ENCODE results near the gene FAT4.

FAT4 gene

DNA sequence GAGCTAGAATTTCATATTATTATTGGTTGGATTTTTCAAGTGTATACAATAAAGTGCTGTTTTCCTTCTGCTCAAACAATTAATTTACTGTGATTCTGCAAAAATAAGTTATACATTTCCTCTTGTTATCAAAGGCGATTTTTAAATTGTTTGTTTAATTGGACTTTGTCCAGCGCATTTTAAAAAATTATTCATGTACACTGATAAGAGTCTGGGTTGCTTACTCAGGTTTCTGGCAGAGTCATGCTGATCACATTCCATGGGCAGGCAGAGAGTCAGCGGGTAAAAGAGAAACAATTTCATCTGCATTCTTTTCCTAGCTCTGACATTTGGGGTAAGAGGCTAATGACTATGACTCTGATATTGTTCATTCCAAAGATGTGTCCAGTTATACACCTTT is 8.9 kb downstream of the FAT4 start:
- Histone ChIP-seq H3K36me3 (ENCODE audit: control insufficient read depth, insufficient read depth, low read length) (no peaks in the 10 kb centered on the region), H3K9ac (ENCODE audit: low read length) (no peak overlapping the region), H3K27ac (ENCODE audit: low read depth, low read length) (no peak overlapping the region), H3K27me3 (ENCODE audit: control insufficient read depth, insufficient read depth, low read length) (no peaks in the 10 kb centered on the region), H3K4me3 (ENCODE audit: low read length) (no peak overlapping the region), H3K4me1 (ENCODE audit: control insufficient read depth, insufficient read depth, low read length) (peaks cover 19% of the 10 kb centered on the region)

DNA sequence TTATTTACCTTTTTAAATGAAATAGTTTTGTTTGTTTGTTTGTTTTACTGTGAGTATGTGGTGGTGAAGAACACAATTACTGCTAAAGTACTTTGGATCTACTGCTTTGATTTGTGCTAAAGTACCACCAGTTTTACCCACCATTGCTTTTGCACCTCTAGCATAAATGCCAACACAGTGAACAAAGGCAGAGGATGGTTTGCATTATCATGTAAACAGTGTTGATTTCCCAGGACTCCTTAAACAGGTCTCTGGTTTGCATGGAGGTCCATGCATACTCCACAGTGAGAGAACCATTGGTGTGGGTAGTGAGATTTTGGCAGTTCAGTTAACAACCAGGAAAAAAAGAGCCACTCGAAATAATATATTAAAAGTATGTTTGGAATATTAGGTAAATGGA is 11.0 kb downstream of the FAT4 start:
- no peak overlapping the region for H3K9ac ChIP-seq (ENCODE audit: low read length)
- H3K36me3 ChIP-seq (ENCODE audit: control insufficient read depth, insufficient read depth, low read length): no peaks in the 10 kb centered on the region
- no peaks in the 10 kb centered on the region for H3K27me3 ChIP-seq (ENCODE audit: control insufficient read depth, insufficient read depth, low read length)
- no peak overlapping the region for H3K27ac ChIP-seq (ENCODE audit: low read depth, low read length)
- H3K4me3 ChIP-seq (ENCODE audit: low read length): no peak overlapping the region
- H3K4me1 ChIP-seq (ENCODE audit: control insufficient read depth, insufficient read depth, low read length): peaks cover 14% of the 10 kb centered on the region

DNA sequence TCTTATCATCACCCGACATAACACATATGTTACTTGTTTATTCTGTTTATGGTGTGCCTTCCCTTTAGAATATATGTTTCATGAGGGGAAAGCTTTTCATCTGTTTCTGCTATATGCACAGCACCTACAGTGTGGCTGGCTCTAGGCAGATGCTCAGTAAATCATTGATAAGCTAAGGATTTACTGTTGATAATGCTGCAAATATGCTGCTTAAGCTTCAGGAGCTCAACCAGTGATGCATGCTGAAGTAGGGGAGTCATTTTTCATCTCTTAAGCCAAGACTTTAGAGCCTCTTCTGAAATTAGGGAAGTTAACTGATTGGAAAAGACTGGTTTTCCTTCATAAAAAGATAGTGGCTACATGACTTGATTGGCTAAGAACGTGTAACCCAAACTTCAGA is 16.4 kb downstream of the FAT4 start:
- H3K27me3 ChIP-seq (ENCODE audit: control insufficient read depth, insufficient read depth, low read length): no peaks in the 10 kb centered on the region
- no peak overlapping the region for H3K4me3 ChIP-seq (ENCODE audit: low read length)
- H3K4me1 ChIP-seq (ENCODE audit: control insufficient read depth, insufficient read depth, low read length): peaks cover 7% of the 10 kb centered on the region
- H3K36me3 ChIP-seq (ENCODE audit: control insufficient read depth, insufficient read depth, low read length): no peaks in the 10 kb centered on the region
- H3K9ac ChIP-seq (ENCODE audit: low read length): no peak overlapping the region
- H3K27ac ChIP-seq (ENCODE audit: low read depth, low read length): no peak overlapping the region

DNA sequence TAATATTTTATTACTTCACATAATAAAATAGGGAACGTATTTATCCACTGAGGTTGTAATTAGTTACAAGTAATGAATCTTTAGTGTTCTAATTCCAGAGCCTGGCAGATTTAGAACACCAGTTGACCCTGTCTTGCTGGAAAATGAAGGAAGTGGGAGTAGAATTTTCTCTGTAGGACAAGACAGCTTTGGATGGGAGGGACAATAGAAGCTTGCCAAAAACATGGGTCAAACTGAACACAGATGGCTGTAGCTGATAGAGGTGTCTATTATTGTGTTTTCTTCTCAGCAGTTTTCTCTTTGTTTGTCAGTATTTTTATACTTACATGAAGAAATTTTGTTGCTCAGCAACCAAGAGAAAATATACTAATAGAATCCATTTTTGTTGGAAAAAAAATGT is 20.2 kb downstream of the FAT4 start:
- Histone ChIP-seq H3K27ac (ENCODE audit: low read depth, low read length) (no peak overlapping the region), H3K4me3 (ENCODE audit: low read length) (no peak overlapping the region), H3K27me3 (ENCODE audit: control insufficient read depth, insufficient read depth, low read length) (no peaks in the 10 kb centered on the region), H3K4me1 (ENCODE audit: control insufficient read depth, insufficient read depth, low read length) (peaks cover 7% of the 10 kb centered on the region), H3K9ac (ENCODE audit: low read length) (no peak overlapping the region), H3K36me3 (ENCODE audit: control insufficient read depth, insufficient read depth, low read length) (no peaks in the 10 kb centered on the region)

DNA sequence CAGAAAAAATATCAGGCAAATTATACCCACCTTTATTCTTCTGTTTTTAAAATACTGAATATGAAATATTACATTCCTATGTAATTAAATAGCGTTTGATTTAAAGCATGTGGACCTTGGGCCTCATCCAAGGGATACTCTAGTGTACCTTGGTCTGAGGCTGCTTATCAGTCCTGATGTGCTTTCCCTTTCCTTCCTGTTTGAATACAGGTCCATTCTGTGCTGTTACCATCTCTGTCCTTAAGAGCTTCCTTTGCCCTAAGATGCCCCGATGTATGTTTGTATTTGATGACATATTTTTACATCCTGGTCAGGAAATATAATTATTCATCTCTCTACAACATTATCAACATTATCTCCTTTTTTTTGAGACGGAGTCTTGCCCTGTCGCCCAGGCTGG is 24.1 kb downstream of the FAT4 start:
- Histone ChIP-seq H3K27me3 (ENCODE audit: control insufficient read depth, insufficient read depth, low read length) (no peaks in the 10 kb centered on the region), H3K4me1 (ENCODE audit: control insufficient read depth, insufficient read depth, low read length) (peaks cover 2% of the 10 kb centered on the region), H3K4me3 (ENCODE audit: low read length) (no peak overlapping the region), H3K36me3 (ENCODE audit: control insufficient read depth, insufficient read depth, low read length) (no peaks in the 10 kb centered on the region), H3K9ac (ENCODE audit: low read length) (no peak overlapping the region), H3K27ac (ENCODE audit: low read depth, low read length) (no peak overlapping the region)

DNA sequence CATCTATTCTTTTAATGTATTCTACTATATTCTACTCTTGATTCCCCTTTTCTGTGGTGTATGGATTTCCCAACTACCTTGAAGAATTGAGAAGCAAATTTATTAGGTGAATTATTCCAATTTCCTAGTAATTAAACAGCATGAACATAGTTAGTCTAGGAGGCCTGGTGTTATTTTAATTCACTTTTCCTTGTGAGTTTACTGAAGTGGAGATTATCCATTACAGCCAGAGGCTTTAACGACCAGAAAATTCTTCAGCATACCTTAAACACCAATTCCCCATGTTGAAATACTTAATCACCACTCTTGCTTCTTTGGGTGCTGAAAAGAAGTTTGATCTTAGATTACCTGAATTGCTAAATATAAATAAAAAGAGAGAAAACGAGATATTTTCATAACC is 29.4 kb downstream of the FAT4 start:
- no peak overlapping the region for H3K9ac ChIP-seq (ENCODE audit: low read length)
- H3K36me3 ChIP-seq (ENCODE audit: control insufficient read depth, insufficient read depth, low read length): no peaks in the 10 kb centered on the region

DNA sequence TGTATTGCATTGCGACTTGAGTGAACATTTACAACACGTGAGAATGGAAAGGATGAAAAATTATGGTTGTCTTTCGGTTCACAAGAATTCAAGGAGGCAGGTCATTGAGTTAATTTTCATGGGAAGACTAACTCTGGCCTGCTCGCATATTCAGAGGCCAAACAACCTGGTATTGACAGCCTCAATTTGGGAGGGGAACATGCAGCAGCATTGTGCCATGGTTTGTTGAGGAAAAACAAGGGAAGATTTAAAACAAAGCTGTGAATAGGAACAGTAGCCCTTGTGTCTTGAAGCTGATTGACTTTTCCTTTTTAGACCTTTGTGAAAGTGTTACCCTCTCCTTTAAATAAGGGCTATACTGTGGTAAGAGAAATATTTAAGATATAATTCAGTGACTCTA is 31.9 kb downstream of the FAT4 start:
- Histone ChIP-seq H3K9ac (ENCODE audit: low read length) (no peak overlapping the region), H3K36me3 (ENCODE audit: control insufficient read depth, insufficient read depth, low read length) (no peaks in the 10 kb centered on the region), H3K27me3 (ENCODE audit: control insufficient read depth, insufficient read depth, low read length) (no peaks in the 10 kb centered on the region), H3K27ac (ENCODE audit: low read depth, low read length) (no peak overlapping the region), H3K4me3 (ENCODE audit: low read length) (no peak overlapping the region), H3K4me1 (ENCODE audit: control insufficient read depth, insufficient read depth, low read length) (no peaks in the 10 kb centered on the region)

More for the DNA sequence above, 29.4 kb downstream of the FAT4 start:
- H3K4me1 ChIP-seq (ENCODE audit: control insufficient read depth, insufficient read depth, low read length): no peaks in the 10 kb centered on the region
- H3K4me3 ChIP-seq (ENCODE audit: low read length): no peak overlapping the region
- H3K27ac ChIP-seq (ENCODE audit: low read depth, low read length): no peak overlapping the region
- no peaks in the 10 kb centered on the region for H3K27me3 ChIP-seq (ENCODE audit: control insufficient read depth, insufficient read depth, low read length)

DNA sequence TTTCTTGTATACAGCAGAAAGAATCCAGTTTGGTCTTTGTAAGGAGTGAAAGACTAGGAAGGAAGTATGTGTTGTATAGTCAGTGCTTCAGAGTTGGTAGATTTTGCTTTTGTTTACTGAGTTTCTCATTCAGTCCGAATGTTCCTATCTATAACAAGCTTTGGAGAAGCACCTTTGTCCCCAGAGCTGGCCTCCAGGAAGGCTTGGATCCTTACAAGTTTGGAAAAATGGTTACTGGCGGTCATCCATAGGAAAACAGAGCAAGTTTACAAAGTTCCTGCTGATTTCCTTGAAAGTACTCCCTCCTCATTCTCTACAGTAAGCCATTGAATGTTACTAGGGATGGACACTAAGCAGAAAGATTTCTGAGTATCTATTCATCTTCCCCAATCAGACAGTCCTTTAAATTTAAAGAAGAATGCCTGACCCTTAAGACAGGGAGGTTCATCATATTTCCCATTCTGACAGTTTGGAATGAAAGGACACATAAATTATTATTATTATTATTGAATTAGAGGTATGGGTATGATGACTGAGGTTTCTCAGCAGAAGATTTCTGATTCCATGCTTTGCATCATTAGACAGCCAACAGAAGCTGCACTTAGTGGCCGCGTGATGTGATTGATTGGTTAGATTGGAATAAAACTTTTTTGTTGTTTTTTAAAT is 35.8 kb downstream of the FAT4 start:
- H3K36me3 ChIP-seq (ENCODE audit: control insufficient read depth, insufficient read depth, low read length): no peaks in the 10 kb centered on the region
- no peak overlapping the region for H3K27ac ChIP-seq (ENCODE audit: low read depth, low read length)
- no peak overlapping the region for H3K4me3 ChIP-seq (ENCODE audit: low read length)
- H3K4me1 ChIP-seq (ENCODE audit: control insufficient read depth, insufficient read depth, low read length): no peaks in the 10 kb centered on the region
- H3K27me3 ChIP-seq (ENCODE audit: control insufficient read depth, insufficient read depth, low read length): no peaks in the 10 kb centered on the region
- H3K9ac ChIP-seq (ENCODE audit: low read length): no peak overlapping the region

DNA sequence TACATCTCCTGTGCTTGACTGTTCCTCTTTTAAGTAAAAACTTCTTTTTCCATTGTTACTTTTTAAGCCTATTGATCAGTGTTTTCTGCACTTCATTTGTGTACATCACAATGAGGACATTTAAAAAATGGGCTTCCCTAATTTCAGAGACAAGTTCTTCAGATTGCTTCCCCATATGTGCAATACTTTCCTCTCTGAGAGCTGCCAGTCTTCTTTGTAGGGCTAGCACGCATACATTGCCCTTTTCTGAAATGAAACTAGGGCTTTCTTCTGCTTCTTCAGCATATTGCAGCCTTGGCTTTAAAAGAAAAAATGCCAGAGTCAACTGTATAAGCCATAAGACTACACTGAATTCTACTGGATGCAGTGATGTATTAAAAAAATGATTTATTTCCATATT is 37.8 kb downstream of the FAT4 start:
- Histone ChIP-seq H3K36me3 (ENCODE audit: control insufficient read depth, insufficient read depth, low read length) (no peaks in the 10 kb centered on the region), H3K27me3 (ENCODE audit: control insufficient read depth, insufficient read depth, low read length) (no peaks in the 10 kb centered on the region), H3K4me1 (ENCODE audit: control insufficient read depth, insufficient read depth, low read length) (no peaks in the 10 kb centered on the region), H3K9ac (ENCODE audit: low read length) (no peak overlapping the region), H3K4me3 (ENCODE audit: low read length) (no peak overlapping the region), H3K27ac (ENCODE audit: low read depth, low read length) (no peak overlapping the region)

DNA sequence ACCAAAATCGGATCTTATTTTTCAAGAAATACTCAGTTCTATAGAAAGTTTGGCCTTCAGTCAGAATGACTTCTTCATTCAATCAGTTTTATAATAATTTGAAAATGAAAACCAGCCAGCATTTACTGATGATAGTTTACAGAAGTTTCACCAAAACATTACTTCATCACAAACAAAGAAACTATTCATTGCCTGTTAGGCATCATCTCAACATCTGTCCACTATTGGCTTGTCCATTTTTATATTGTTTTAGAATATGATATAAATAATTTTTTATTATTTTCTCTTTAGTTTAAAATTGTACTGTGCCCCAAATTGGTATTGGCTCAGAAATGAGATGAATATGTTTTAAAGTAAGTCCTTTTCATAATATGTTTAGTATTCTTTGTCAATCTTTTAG is 38.4 kb downstream of the FAT4 start:
- H3K4me3 ChIP-seq (ENCODE audit: low read length): no peak overlapping the region
- H3K9ac ChIP-seq (ENCODE audit: low read length): no peak overlapping the region
- no peaks in the 10 kb centered on the region for H3K36me3 ChIP-seq (ENCODE audit: control insufficient read depth, insufficient read depth, low read length)
- H3K27me3 ChIP-seq (ENCODE audit: control insufficient read depth, insufficient read depth, low read length): no peaks in the 10 kb centered on the region
- no peak overlapping the region for H3K27ac ChIP-seq (ENCODE audit: low read depth, low read length)
- H3K4me1 ChIP-seq (ENCODE audit: control insufficient read depth, insufficient read depth, low read length): no peaks in the 10 kb centered on the region

DNA sequence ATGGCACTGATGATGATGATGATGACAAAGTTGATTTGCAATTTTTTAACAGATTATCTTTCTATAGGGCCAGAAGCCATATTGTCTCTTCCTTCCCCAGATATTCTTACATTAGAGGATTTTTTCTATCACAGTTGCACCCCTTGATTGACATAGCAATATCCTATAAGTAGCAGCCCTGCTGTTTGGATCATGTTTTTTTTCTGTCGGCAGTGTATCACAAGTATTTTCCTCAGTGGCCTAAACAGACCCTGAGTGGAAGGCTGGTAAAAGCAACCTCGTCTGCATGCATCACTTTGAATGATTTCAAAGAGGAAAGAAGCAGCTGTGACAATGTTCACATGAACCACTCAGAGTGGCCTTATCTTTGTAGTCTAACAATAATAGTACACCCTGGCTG is 41.0 kb downstream of the FAT4 start:
- Histone ChIP-seq H3K4me1 (ENCODE audit: control insufficient read depth, insufficient read depth, low read length) (no peaks in the 10 kb centered on the region), H3K4me3 (ENCODE audit: low read length) (no peak overlapping the region), H3K9ac (ENCODE audit: low read length) (no peak overlapping the region), H3K27ac (ENCODE audit: low read depth, low read length) (no peak overlapping the region), H3K27me3 (ENCODE audit: control insufficient read depth, insufficient read depth, low read length) (no peaks in the 10 kb centered on the region), H3K36me3 (ENCODE audit: control insufficient read depth, insufficient read depth, low read length) (no peaks in the 10 kb centered on the region)

DNA sequence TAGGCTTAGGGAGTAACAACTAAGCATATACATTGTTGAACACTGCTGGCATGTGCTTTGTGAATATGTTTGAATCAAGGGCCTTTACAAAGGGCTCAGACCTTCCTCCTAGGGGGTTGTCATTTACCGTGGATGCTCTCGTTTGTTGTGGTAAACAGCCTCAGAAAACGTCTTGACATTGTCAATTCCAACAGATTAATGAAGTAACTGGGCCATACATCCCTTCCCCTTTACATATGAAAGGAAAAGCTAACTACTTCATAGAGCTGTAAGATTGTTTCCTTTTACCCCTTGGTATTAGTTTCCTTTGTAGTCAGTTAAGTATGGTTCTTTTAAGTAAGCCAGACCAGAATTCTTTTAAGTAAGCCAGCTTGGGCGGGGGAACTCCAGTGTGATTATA is 42.9 kb downstream of the FAT4 start:
- Histone ChIP-seq H3K27ac (ENCODE audit: low read depth, low read length) (no peak overlapping the region), H3K27me3 (ENCODE audit: control insufficient read depth, insufficient read depth, low read length) (no peaks in the 10 kb centered on the region), H3K9ac (ENCODE audit: low read length) (no peak overlapping the region), H3K36me3 (ENCODE audit: control insufficient read depth, insufficient read depth, low read length) (no peaks in the 10 kb centered on the region), H3K4me3 (ENCODE audit: low read length) (no peak overlapping the region), H3K4me1 (ENCODE audit: control insufficient read depth, insufficient read depth, low read length) (no peaks in the 10 kb centered on the region)

DNA sequence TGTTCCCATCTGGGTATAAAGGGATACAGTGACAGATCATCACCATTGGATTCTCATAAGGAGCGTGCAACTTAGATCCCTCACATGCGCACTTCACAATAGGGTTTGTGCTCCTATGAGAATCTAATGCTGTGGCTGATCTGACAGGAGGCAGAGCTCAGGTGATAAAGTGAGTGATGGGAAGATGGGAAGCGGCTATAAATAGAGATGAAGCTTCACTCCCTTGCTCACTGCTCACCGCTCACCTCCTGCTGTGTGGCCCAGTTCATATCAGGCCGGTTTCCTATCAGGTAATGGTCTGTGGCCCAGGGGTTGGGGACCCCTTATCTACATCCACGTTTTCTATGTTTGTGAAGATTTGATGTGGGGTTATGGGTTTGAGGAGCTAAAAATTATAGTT is 43.7 kb downstream of the FAT4 start:
- Histone ChIP-seq H3K9ac (ENCODE audit: low read length) (no peak overlapping the region), H3K36me3 (ENCODE audit: control insufficient read depth, insufficient read depth, low read length) (no peaks in the 10 kb centered on the region), H3K4me1 (ENCODE audit: control insufficient read depth, insufficient read depth, low read length) (no peaks in the 10 kb centered on the region), H3K27me3 (ENCODE audit: control insufficient read depth, insufficient read depth, low read length) (no peaks in the 10 kb centered on the region), H3K4me3 (ENCODE audit: low read length) (no peak overlapping the region), H3K27ac (ENCODE audit: low read depth, low read length) (no peak overlapping the region)

Measured in rectal smooth muscle tissue (tissue), 1 donor.